MCF 10A (cell line): ENCODE data around the gene NBPF12. TPM values are rescaled to one million over a fixed set of nuclear protein-coding genes. Genes with fewer than 3 reads are reported as not detected.
"Not testable (repeated sequence)": the region's sequence is repeated elsewhere in the genome, so short reads cannot be mapped to it uniquely, and the experiment has no call there.

Experiments used
- BruUV-seq: library from RNA; stranded (reverse); fragments of 400-500 nt; replicated peaks from 2 replicates; lab custom pipeline; 2021; lab: Mats Ljungman, UMichigan
- CTCF ChIA-PET: fragments of 300-600 bp; sonication (Branson Sonifier 250); formaldehyde crosslinking; extraction: SDS; loops from one replicate; lab custom pipeline; 2021; ENCODE audit warnings: antibody characterized with exemption, inconsistent platforms; lab: Yijun Ruan, JAX
- POLR2A ChIA-PET: fragments of 300-600, 350-650 bp; sonication (Branson Sonifier 250); formaldehyde crosslinking; extraction: SDS; loops from one replicate; lab custom pipeline; 2020; ENCODE audit warnings: antibody characterized with exemption, inconsistent platforms; lab: Yijun Ruan, JAX
- DNase-seq: peaks from one replicate; pipeline ENCODE4 v3.0.0-alpha.2; 2018; ENCODE audit not compliant: unreplicated experiment
- H3K27ac Mint-ChIP-seq: one replicate; pipeline ENCODE4 v1.8.0; 2022; ENCODE audit warnings: mild to moderate bottlenecking, low read depth, mixed read lengths; ENCODE audit not compliant: unreplicated experiment
- H3K27me3 Mint-ChIP-seq: one replicate; pipeline ENCODE4 v1.8.0; 2022; ENCODE audit warnings: mixed read lengths; ENCODE audit not compliant: insufficient read depth, unreplicated experiment
- H3K36me3 Mint-ChIP-seq: one replicate; pipeline ENCODE4 v1.8.0; 2022; ENCODE audit warnings: mild to moderate bottlenecking, moderate library complexity, mixed read lengths; ENCODE audit not compliant: insufficient read depth, unreplicated experiment
- H3K4me1 Mint-ChIP-seq: one replicate; pipeline ENCODE4 v1.8.0; 2022; ENCODE audit warnings: mixed read lengths; ENCODE audit not compliant: insufficient read depth, unreplicated experiment
- H3K4me3 Mint-ChIP-seq: one replicate; pipeline ENCODE4 v1.8.0; 2022; ENCODE audit warnings: mild to moderate bottlenecking, moderate library complexity, mixed read lengths; ENCODE audit not compliant: unreplicated experiment
- H3K9me3 Mint-ChIP-seq: one replicate; pipeline ENCODE4 v1.8.0; 2022; ENCODE audit warnings: mixed read lengths; ENCODE audit not compliant: unreplicated experiment
- intact Hi-C: fragments of 100-400 bp; cut with micrococcal nuclease; formaldehyde crosslinking; loops from 2 replicates; pipeline ENCODE4 v1.14.1; 2022
- total RNA-seq: library from RNA; stranded (reverse); gene quantifications from 2 replicates; pipeline ENCODE4 v1.2.3, GENCODE V29; 2022
- TF ChIP-seq, protein P1 (sequence below): fragments of 200-600 bp; IDR thresholded peaks from one replicate; pipeline ENCODE4 v1.8.0; 2022; ENCODE audit warnings: antibody characterized with exemption, mild to moderate bottlenecking; ENCODE audit not compliant: unreplicated experiment

Gene NBPF12
- total RNA-seq, 1 experiment from 2014 or later, result 14.7 TPM

DNA sequence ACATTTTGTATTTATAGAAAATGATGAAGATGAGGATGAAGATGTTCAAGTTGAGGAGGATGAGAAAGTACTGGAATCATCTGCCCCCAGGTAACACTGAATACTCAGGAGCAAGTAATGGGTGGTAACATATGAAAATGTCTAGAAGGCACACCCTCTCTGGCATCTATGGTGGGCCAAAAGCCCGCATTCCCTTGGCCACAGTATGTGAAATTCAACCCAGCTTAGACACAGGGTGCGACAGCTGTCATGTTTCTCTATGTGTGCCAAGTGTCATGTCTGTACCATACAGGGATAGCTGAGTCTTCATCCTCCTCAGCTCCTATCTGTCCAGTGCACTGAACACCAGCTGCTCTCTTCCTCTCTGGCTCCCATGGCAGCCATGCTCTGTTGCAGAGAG is 26.2 kb downstream of the NBPF12 start:
- H3K27me3 Mint-ChIP-seq, H3K9me3 Mint-ChIP-seq, H3K4me1 Mint-ChIP-seq, CTCF ChIA-PET, H3K4me3 Mint-ChIP-seq, POLR2A ChIA-PET, intact Hi-C loops, H3K27ac Mint-ChIP-seq, BruUV-seq, DNase-seq: not testable (repeated sequence)
- H3K36me3 Mint-ChIP-seq, result peaks cover 58% of the 10 kb centered on the region

DNA sequence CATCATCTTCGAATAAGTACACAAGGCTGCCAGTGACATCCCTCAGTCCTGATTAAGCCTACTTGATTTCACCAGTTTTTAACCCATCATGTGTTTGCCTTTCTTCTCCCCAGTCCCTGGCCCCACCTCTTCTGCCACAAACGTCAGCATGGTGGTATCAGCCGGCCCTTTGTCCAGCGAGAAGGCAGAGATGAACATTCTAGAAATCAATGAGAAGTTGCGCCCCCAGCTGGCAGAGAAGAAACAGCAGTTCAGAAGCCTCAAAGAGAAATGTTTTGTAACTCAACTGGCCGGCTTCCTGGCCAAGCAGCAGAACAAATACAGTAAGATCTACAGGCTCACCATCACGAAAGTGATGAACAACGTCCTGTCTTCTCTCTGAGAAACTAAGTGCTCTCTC is 28.2 kb downstream of the NBPF12 start:
- H3K4me3 Mint-ChIP-seq, POLR2A ChIA-PET, H3K9me3 Mint-ChIP-seq, BruUV-seq, H3K27ac Mint-ChIP-seq, intact Hi-C loops, H3K27me3 Mint-ChIP-seq, H3K4me1 Mint-ChIP-seq, DNase-seq, CTCF ChIA-PET: not testable (repeated sequence)
- peaks cover 75% of the 10 kb centered on the region for H3K36me3 Mint-ChIP-seq
- TF ChIP-seq, protein P1, sequence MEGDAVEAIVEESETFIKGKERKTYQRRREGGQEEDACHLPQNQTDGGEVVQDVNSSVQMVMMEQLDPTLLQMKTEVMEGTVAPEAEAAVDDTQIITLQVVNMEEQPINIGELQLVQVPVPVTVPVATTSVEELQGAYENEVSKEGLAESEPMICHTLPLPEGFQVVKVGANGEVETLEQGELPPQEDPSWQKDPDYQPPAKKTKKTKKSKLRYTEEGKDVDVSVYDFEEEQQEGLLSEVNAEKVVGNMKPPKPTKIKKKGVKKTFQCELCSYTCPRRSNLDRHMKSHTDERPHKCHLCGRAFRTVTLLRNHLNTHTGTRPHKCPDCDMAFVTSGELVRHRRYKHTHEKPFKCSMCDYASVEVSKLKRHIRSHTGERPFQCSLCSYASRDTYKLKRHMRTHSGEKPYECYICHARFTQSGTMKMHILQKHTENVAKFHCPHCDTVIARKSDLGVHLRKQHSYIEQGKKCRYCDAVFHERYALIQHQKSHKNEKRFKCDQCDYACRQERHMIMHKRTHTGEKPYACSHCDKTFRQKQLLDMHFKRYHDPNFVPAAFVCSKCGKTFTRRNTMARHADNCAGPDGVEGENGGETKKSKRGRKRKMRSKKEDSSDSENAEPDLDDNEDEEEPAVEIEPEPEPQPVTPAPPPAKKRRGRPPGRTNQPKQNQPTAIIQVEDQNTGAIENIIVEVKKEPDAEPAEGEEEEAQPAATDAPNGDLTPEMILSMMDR, result peak; percentile 29

DNA sequence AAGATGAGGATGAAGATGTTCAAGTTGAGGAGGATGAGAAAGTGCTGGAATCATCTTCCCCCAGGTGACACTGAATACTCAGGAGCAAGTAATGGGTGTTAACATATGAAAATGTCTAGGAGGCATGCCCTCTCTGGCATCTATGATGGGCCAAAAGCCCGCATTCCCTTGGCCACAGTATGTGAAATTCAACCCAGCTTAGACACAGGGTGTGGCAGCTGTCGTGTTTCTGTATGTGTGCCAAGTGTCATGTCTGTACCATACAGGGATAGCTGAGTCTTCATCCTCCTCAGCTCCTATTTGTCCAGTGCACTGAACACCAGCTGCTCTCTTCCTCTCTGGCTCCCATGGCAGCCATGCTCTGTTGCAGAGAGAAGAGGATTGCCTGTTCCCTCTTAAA is 32.5 kb downstream of the NBPF12 start:
- H3K4me1 Mint-ChIP-seq, H3K27me3 Mint-ChIP-seq, H3K9me3 Mint-ChIP-seq, H3K4me3 Mint-ChIP-seq, CTCF ChIA-PET, DNase-seq, POLR2A ChIA-PET, BruUV-seq, intact Hi-C loops: not testable (repeated sequence)
- peak overlapping the region; percentile 49 for H3K27ac Mint-ChIP-seq
- H3K36me3 Mint-ChIP-seq, result peaks cover 54% of the 10 kb centered on the region

DNA sequence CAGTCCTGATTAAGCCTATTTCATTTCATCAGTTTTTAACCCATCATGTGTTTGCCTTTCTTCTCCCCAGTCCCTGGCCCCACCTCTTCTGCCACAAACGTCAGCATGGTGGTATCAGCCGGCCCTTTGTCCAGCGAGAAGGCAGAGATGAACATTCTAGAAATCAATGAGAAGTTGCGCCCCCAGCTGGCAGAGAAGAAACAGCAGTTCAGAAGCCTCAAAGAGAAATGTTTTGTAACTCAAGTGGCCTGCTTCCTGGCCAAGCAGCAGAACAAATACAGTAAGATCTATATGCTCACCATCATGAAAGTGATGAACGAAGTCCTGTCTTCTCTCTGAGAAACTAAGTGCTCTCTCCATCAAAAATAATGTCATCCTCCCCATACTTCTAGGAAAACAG is 34.6 kb downstream of the NBPF12 start:
- intact Hi-C loops, H3K4me3 Mint-ChIP-seq, DNase-seq, H3K27ac Mint-ChIP-seq, CTCF ChIA-PET, BruUV-seq, H3K9me3 Mint-ChIP-seq, H3K4me1 Mint-ChIP-seq, H3K27me3 Mint-ChIP-seq, POLR2A ChIA-PET: not testable (repeated sequence)
- H3K36me3 Mint-ChIP-seq, result peaks cover 43% of the 10 kb centered on the region

DNA sequence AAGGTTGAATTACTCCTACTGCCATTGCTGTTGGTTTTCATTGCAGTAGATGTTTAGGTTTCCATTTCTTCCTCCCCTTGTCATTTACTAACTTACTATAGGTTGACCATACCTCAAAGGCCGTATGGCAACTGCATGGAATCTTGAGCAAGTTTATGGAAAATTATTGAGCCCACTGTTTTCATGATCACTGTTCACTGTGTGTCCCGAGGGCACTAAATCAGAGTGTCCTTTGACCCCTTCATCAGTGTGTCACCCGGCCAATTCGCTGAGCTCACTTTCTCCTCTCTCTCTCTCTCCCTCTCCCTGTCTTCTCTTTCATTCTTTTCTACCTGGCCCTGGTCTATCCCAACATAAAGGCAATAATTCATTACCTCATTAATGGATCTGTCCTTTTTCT is 47.7 kb downstream of the NBPF12 start:
- POLR2A ChIA-PET, DNase-seq, H3K9me3 Mint-ChIP-seq, H3K4me3 Mint-ChIP-seq, H3K4me1 Mint-ChIP-seq, CTCF ChIA-PET, intact Hi-C loops, H3K27ac Mint-ChIP-seq, BruUV-seq, H3K27me3 Mint-ChIP-seq: not testable (repeated sequence)
- H3K36me3 Mint-ChIP-seq, result peaks cover 31% of the 10 kb centered on the region

DNA sequence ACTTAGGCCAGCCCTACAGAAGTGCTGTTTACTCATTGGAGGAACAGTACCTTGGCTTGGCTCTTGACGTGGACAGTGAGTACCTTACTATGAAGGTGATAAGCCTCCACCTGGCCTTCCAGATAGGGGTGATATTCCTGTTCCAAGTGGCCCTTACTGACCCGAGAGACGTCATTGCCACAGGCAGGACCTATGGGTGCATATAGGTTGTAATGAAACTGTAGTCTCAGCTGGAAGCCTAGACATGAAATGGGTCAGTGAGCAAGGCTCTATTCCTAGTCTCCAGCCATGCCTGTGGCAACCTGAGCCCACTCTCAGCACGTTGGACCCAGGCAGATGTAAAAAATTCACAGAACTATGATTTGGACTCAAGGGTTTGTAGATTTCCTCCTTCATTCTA is 48.3 kb downstream of the NBPF12 start:
- H3K4me1 Mint-ChIP-seq, intact Hi-C loops, CTCF ChIA-PET, BruUV-seq, POLR2A ChIA-PET, H3K27me3 Mint-ChIP-seq, H3K4me3 Mint-ChIP-seq, DNase-seq, H3K27ac Mint-ChIP-seq, H3K9me3 Mint-ChIP-seq: not testable (repeated sequence)
- H3K36me3 Mint-ChIP-seq, result peaks cover 28% of the 10 kb centered on the region

DNA sequence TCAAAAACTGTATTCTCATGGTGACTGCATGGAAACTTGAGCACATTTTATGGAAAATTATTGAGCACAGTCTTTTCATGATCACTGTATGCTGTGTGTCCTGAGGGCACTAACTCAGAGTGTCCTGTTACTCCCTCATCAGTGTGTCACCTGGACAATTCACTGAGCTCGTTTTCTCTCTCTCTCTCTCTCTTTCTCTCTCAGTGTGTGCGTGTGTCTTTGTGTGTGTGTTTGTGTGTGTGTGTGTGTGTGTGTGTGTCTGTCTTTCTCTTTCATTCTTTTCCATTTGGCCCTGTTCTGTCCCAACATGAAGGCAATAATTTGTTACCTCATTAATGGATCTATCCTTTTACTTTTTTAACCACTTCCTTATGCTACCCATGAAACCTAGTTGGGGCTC is 49.4 kb downstream of the NBPF12 start:
- intact Hi-C loops, H3K4me1 Mint-ChIP-seq, H3K4me3 Mint-ChIP-seq, H3K27me3 Mint-ChIP-seq, DNase-seq, POLR2A ChIA-PET, H3K9me3 Mint-ChIP-seq, H3K27ac Mint-ChIP-seq, BruUV-seq: not testable (repeated sequence)
- CTCF ChIA-PET, result interaction anchor here (0.6 kb wide), 1 partner anchor 46 kb away, joined by 3 read pairs; no protein-coding TSS in a partner anchor
- peaks cover 21% of the 10 kb centered on the region for H3K36me3 Mint-ChIP-seq

DNA sequence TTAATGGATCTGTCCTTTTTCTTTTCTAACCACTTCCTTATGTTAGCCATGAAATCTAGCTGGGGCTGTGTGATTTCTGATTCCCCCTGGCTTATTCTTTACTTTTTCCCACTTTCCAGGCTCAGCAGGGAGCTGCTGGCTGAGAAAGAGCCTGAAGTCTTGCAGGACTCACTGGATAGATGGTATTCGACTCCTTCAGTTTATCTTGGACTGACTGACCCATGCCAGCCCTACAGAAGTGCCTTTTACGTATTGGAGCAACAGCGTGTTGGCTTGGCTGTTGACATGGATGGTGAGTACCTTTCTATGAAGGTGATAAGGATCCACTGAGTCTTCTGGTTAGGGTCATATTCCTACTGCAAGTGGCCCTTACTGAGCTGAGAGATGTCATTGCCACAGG is 51.3 kb downstream of the NBPF12 start:
- H3K4me3 Mint-ChIP-seq, CTCF ChIA-PET, H3K9me3 Mint-ChIP-seq, H3K27me3 Mint-ChIP-seq, DNase-seq, POLR2A ChIA-PET, H3K4me1 Mint-ChIP-seq, H3K27ac Mint-ChIP-seq, intact Hi-C loops, BruUV-seq: not testable (repeated sequence)
- peaks cover 20% of the 10 kb centered on the region for H3K36me3 Mint-ChIP-seq

DNA sequence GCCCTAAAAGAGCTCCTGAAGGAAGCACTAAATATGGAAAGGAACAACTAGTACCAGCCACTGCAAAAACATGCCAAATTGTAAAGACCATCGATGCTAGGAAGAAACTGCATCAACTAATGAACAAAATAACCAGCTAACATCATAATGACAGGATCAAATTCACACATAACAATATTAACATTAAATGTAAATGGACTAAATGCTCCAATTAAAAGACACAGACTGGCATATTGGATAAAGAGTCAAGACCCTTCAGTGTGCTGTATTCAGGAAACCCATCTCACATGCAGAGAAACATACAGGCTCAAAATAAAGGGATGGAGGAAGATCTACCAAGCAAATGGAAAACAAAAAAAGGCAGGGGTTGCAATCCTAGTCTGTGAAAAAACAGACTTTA is 70.4 kb downstream of the NBPF12 start:
- H3K27ac Mint-ChIP-seq, H3K4me3 Mint-ChIP-seq, CTCF ChIA-PET, intact Hi-C loops, H3K4me1 Mint-ChIP-seq, BruUV-seq, H3K36me3 Mint-ChIP-seq, H3K27me3 Mint-ChIP-seq, DNase-seq, POLR2A ChIA-PET: not testable (repeated sequence)
- H3K9me3 Mint-ChIP-seq, result peaks cover 28% of the 10 kb centered on the region
